KMS-11 (cell line): ENCODE results near the gene ARHGDIG.

Source experiments
- H2AFZ ChIP-seq: fragments of 200-600 bp; sonication (generic); 2 replicates; pipeline ENCODE4 v1.6.1; 2016; ENCODE audit warnings: antibody characterized with exemption, mixed run types, low read depth
- H3K27ac ChIP-seq: fragments of 200-600 bp; sonication (generic); 2 replicates; pipeline ENCODE4 v1.6.1; 2016; ENCODE audit warnings: mild to moderate bottlenecking, mixed run types
- H3K27me3 ChIP-seq: fragments of 200-600 bp; sonication (generic); 2 replicates; pipeline ENCODE4 v1.6.1; 2017; ENCODE audit warnings: mild to moderate bottlenecking, low read depth, mixed run types, moderate library complexity; ENCODE audit not compliant: insufficient read depth
- H3K36me3 ChIP-seq: fragments of 200-600 bp; sonication (generic); 2 replicates; pipeline ENCODE4 v1.6.1; 2017; ENCODE audit warnings: mild to moderate bottlenecking, mixed run types; ENCODE audit not compliant: insufficient read depth
- H3K4me1 ChIP-seq: fragments of 200-600 bp; sonication (generic); 2 replicates; pipeline ENCODE4 v1.6.1; 2016; ENCODE audit warnings: mild to moderate bottlenecking, low read depth, mixed run types; ENCODE audit not compliant: poor library complexity, severe bottlenecking
- H3K4me2 ChIP-seq: fragments of 200-600 bp; sonication (generic); 2 replicates; pipeline ENCODE4 v1.7.0; 2016; ENCODE audit warnings: mild to moderate bottlenecking, mixed run types
- H3K4me3 ChIP-seq: fragments of 200-600 bp; sonication (generic); IDR thresholded peaks from 2 replicates; pipeline ENCODE4 v1.6.1; 2017; ENCODE audit warnings: low read depth, low read length, mixed read lengths; ENCODE audit not compliant: insufficient read depth
- H3K79me2 ChIP-seq: fragments of 200-600 bp; sonication (generic); 2 replicates; pipeline ENCODE4 v1.6.1; 2016; ENCODE audit warnings: low read depth, mixed run types; ENCODE audit not compliant: insufficient read depth
- H3K9ac ChIP-seq: fragments of 200-600 bp; sonication (generic); 2 replicates; pipeline ENCODE4 v1.6.1; 2016; ENCODE audit warnings: mild to moderate bottlenecking, mixed run types
- H4K20me1 ChIP-seq: fragments of 200-600 bp; sonication (generic); 2 replicates; pipeline ENCODE4 v1.6.1; 2016; ENCODE audit warnings: mild to moderate bottlenecking, mixed run types; ENCODE audit not compliant: insufficient read depth
- CTCF ChIP-seq: fragments of 200-600 bp; sonication (generic); conservative IDR thresholded peaks from 2 replicates; pipeline ENCODE4 v1.6.1; 2017; ENCODE audit warnings: low read depth, mild to moderate bottlenecking, antibody characterized with exemption, low read length, moderate library complexity, mixed read lengths

Gene ARHGDIG

DNA sequence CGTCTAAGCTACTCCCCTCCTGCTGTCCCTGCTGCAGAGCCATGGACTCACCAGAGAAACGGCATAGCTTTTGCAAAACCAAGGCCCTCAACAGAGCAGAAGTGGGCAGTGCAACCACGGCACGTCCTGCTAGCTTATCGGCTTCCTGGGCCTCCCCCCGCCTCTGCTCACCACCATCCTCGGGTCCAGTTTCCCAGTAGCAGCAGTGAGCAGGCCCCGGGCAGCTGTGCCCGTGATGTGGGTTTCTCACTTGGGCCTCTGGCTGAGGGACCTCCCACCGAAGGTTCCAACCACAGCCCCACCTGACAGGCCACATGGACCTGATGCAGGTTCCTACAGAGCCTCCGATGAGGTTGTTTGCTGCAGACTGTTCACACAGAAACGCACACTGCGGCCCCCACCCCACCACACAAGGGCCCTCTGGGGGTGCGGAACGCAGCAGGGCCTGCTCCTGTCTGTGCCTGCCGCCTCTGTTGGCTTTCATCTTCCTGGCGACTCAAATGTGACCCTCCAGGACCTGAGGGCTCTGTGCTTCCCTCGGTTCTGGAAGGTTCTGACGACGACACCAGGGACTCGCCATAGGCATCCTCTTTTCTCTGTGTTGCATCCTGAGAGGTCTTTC lies 27.4 kb downstream of the ARHGDIG start:
- Histone ChIP-seq H3K27me3 (no peaks in the 10 kb centered on the region), H3K36me3 (no peaks in the 10 kb centered on the region; the same call in 1 of the 2 replicates), H3K9ac (peak overlapping the region; percentile 58; the same call in 1 of the 2 replicates), H3K79me2 (no peaks in the 10 kb centered on the region), H2AFZ (peak overlapping the region; percentile 20; the same call in 1 of the 2 replicates), H3K4me3 (no peak overlapping the region), H3K27ac (peak overlapping the region; percentile 87), H3K4me1 (peaks cover 40% of the 10 kb centered on the region), H4K20me1 (no peaks in the 10 kb centered on the region), H3K4me2 (peak overlapping the region; percentile 70)
- TF ChIP-seq CTCF = no peak

DNA sequence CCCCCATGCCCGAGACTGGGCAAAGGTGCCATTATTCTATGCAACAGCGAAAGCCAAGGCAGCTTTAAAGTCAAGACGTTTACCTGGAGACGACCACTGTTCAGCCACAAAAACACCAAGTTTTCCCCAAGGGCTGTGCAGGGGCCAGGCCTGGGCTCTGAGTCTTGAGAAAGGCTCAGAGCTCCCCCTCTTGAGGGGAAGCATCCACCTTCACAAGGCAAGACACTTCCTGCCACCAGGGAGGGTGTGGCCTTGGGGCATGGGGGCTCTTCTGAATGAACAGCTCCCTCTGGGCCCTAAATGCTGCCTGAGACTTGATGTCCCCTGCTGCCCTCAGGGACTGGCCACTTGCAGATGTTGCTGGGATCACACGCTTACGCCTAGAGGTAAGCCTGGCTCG lies 29.1 kb downstream of the ARHGDIG start:
- Histone ChIP-seq H3K4me1 (peaks cover 40% of the 10 kb centered on the region), H2AFZ (no peak overlapping the region), H3K36me3 (no peaks in the 10 kb centered on the region; the same call in 1 of the 2 replicates), H3K9ac (no peak overlapping the region), H3K4me3 (no peak overlapping the region), H4K20me1 (no peaks in the 10 kb centered on the region), H3K27ac (no peak overlapping the region), H3K4me2 (peak overlapping the region; percentile 2; the same call in 1 of the 2 replicates), H3K79me2 (no peaks in the 10 kb centered on the region), H3K27me3 (no peaks in the 10 kb centered on the region)
- no peak for TF ChIP-seq CTCF

GRCh38 chr16:311725-312124 lies 31.3 kb downstream of the ARHGDIG start:
- no peaks in the 10 kb centered on the region for H3K27me3 ChIP-seq
- no peak overlapping the region for H3K27ac ChIP-seq
- H3K9ac ChIP-seq = no peak overlapping the region
- no peak overlapping the region for H2AFZ ChIP-seq
- no peak overlapping the region for H3K4me3 ChIP-seq
- H3K4me1 ChIP-seq = peaks cover 28% of the 10 kb centered on the region
- no peaks in the 10 kb centered on the region for H4K20me1 ChIP-seq
- no peak overlapping the region for H3K4me2 ChIP-seq
- TF ChIP-seq CTCF = no peak
- H3K79me2 ChIP-seq = no peaks in the 10 kb centered on the region; the same call in 1 of the 2 replicates
- H3K36me3 ChIP-seq = no peaks in the 10 kb centered on the region; the same call in 1 of the 2 replicates

- H3K9ac ChIP-seq = no peak overlapping the region
- no peak overlapping the region for H3K4me2 ChIP-seq
- peaks cover 2% of the 10 kb centered on the region for H3K4me1 ChIP-seq
- H3K36me3 ChIP-seq = no peaks in the 10 kb centered on the region; the same call in 1 of the 2 replicates
- H4K20me1 ChIP-seq = no peaks in the 10 kb centered on the region
- TF ChIP-seq CTCF = no peak
- no peak overlapping the region for H2AFZ ChIP-seq
- no peak overlapping the region for H3K27ac ChIP-seq
- no peaks in the 10 kb centered on the region for H3K27me3 ChIP-seq
- no peak overlapping the region for H3K4me3 ChIP-seq
- H3K79me2 ChIP-seq = peaks cover 7% of the 10 kb centered on the region; the same call in 1 of the 2 replicates
Observed at GRCh38 chr16:314351-314750, 34.0 kb downstream of the ARHGDIG start.
